ENCODE data around the gene TXNRD2.

The TXNRD2 gene

DNA sequence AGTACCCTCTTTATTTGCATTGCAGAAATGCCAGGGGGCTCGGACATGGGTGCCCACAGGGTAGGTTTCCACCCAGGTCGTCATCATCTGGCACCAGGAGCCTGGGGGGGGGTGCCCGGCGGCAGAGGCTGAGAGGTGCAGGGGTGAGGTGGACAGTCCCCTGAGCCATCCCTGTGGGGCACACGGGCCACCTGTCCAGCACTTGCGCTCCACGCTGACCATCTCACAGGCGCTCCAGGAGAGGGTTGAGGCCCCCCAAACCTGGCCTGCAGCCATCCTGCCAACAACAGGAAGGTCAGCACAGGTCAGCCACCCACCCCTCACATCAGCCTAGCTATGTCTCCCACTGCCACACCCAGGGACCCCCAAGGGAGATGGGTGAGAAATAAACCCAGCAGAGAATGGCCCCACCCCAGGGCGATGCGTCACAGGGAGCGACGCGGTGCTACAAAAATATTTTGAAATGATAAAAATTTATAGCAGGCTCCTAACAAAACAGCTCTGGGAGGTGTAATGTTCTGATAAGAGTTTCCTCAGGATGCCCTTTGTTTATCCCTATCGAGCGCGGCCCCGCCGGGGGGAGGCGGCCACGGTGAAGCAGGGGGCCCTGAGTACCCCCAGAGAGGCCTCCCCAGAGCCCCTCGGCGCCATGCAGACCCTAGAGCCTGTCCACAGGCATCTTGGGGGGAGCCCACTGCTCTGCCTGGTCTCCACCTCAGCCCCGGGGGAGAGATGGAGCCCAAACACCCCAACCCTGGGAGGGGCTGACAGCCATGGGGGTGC, 65.9 kb downstream of the TXNRD2 start:
- no peak for DNase-seq (ENCODE audit: low read depth)

DNA sequence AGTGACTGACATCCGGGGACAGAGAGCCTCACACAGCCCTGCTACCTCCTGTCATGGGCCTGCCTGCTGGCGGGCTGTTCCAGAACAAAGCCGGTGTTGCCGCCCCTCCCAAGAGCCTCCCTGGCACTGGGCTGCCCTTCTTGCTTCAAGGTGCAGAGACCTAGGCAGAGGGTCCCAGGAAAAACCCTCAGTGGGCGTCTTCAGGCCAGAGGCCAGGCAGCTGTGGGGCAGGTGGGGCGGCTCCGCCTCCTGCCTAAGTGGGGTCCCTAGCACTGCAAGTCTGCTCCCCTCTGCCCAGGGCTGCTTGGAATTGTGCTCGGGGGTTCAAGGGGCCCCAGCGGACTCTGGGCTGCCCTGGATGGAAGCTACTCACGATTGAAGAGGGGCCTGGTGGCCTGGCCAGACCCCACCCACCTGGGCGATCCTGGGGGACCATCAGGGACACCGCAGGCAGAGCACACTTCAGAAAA, 66.5 kb downstream of the TXNRD2 start:
- no peak for DNase-seq (ENCODE audit: low read depth)

DNA sequence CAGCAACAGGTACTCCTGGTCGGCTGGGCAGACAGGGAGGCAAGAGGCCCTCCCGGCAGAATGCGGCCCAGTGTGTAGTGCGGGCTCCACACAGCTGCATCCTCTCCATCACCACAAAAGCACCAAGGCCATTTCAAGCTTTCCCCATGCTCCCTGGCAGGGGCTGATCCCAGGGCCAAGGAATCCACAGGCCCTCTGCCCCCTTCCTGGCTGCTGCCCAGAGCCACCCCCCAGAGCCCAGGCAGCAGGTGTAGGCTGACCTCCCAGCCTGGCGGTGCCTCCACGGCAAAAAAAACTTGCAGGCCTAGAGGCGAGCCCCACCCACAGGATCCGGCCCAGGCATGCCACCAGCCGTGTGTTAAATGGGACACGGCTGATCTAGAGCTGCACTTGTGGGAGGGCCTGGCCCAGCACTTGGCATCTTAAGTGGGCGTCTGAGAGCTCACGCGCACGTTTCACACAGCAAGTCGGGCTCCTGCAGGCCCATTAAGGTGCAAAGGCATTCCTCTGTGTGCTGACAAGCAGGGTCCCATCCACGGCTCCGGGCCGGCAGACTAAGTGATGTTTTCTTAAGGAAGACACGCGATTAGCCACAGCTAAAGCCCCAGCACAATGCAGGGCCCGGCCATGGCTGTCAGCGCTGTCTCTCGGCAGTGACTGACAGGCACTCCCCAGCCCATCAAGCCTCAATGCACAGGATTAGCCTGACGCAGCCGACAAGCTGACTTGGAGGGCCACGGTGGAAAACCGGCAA, 67.1 kb downstream of the TXNRD2 start:
- DNase-seq (ENCODE audit: low read depth), result no peak

DNA sequence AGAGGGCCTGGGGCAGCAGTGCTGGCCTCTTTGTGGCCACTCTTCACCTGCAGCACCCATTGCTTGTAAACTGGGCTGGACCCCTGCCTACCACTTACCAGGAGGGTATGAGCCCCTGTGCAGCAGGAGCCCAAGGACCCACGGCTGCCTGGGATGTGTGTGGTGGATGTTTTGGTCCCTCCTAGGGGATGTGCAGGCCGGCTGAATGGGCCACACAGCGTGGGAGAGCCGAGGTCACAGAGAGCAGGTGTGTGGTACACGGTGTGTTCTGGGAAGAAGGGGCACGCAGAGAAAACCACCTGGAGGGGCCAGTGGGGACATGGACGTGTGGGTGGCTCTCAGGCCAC, 67.7 kb downstream of the TXNRD2 start:
- no peak for DNase-seq (ENCODE audit: low read depth)

- DNase-seq (ENCODE audit: low read depth), result no peak
Measured at GRCh38 chr22:19873138-19873959, 68.3 kb downstream of the TXNRD2 start.

- no peak for DNase-seq (ENCODE audit: low read depth)
Measured at GRCh38 chr22:19872779-19873137, 68.9 kb downstream of the TXNRD2 start.

DNA sequence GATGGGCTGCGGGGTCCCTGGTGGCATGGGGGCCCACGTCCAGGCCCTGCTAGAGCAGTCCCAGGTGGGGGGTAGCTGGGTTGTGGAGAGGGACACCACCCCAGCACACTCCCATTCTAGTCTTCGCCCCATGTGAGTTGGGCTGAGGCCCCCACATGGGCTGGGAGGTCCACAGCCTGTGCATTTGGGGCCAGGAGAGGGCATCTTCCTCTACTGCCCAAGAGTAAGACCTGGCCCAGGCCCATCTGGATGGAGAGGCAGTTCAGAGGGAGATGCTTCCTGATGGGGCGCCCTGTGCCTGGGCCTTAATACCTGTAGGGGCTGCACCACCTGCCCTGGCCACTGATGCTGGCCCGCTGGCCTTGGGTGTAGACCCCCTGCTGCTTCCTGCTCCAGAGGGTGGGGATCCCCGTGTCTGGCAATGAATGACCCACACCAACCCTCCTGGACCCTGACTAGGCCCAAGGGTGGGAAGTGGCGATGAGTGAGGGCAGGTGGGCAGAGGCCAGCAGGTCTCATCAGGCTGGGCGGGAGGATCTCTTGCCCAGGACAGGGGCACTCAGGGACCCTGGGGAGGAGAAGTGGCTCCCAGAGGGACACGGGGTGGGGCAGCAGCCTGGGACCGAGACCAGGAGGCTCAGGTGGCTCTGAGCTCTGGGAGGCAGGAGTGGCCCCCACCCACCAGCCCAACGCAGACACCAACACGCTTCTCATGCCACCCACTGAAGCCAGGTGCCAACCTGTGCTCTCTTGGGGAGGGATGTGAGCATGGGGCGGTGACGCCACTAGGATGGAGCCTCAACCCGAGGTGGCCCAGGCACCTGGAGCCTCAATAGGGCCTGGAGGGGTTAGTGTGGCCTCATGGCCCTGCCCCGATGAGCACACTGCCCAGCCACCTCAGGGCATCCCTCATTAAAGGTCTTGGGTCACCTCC, 69.5 kb downstream of the TXNRD2 start:
- DNase-seq (ENCODE audit: low read depth), result no peak

- no peak for DNase-seq (ENCODE audit: low read depth)
Measured at GRCh38 chr22:19871023-19871844, 70.4 kb downstream of the TXNRD2 start.

- no peak for DNase-seq (ENCODE audit: low read depth)
Measured at GRCh38 chr22:19870153-19871022, 71.2 kb downstream of the TXNRD2 start.

DNA sequence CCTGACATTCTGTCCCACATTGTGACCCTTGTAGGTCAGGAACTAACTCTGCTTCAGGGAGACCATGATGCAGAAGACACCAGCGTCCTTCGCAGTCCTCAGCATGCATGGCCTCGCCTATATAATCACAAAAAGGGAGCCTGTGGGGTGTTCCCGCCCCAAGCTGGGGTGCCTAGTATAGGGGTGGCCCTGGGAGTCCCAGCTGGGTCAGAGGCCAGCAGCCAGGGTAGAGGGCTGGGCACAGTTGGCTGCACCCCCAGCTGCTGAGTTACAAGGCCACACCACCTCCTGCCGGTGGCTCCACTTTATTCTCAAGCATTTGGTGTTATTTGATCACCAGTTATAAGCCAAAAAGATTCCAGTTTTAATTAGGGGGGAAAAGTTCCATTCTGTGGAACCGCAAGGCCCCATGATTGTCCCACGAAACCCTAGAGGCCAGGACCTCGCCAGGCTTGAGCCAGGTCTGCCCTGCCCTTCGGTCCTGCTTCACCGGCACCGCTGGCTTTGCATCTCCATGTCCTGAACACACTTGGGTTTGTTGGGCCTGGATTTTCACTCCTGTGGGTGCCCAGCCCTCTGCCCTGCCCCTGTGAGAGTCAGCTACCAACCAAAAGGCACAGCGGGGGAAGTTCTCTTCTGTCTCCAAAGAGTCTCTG, 72.0 kb downstream of the TXNRD2 start:
- DNase-seq (ENCODE audit: low read depth), result no peak

DNA sequence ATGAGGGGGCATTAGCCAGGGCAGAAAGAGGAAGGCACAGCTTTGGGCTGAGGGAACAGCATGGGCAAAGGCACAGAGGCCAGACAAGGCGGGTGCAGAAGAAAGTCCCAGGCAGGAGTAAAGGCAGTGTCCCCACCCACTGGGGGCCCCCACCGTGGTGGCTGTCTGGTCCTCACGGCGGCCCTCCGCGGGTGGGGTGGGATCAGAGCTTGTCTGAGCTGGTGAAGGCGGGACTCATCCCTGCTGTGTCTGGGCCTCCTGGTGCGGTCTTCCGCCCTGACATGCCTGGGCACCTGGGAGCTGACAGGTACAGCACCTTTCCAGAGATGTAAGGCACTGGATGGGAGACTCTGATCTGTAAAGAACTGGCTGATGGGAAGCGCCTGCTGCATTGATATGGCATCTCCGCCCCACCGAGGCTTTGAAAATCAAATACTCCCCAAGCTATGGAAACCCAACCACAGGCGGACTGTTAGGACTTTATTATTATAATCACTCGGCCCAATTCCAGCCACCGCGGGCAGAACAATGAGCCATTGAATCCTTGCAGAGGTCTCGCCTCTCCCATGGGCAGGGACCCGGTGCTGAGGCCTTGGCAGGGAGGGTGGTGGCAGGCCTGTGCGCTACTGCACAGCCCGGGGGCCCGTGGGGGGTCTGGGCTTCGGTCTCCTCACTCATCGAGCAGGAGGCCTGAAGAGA, 72.7 kb downstream of the TXNRD2 start:
- no peak for DNase-seq (ENCODE audit: low read depth)

- no peak for DNase-seq (ENCODE audit: low read depth)
Measured at GRCh38 chr22:19868333-19868732, 73.3 kb downstream of the TXNRD2 start.

DNA sequence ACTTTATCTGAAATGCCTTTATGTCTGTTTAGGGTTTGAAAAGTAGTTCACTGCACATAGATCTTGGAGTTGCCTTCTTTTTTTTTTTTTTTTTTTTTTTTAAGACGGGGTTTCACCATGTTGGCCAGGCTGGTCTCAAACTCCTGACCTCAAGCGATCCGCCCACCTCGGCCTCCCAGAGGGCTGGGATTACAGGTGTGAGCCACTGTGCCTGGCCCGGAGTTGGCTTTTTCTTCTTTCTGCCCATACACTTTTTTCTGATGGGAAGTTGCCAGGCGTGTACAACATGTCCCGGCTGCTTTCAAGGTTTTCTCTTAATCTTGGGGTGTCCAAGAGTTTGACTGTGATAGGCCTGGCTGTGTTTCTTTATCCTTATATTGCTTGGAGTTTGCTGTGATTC, 74.0 kb downstream of the TXNRD2 start:
- DNase-seq (ENCODE audit: low read depth), result no peak

- DNase-seq (ENCODE audit: low read depth), result no peak
Measured at GRCh38 chr22:19866665-19867009, 75.0 kb downstream of the TXNRD2 start.

DNA sequence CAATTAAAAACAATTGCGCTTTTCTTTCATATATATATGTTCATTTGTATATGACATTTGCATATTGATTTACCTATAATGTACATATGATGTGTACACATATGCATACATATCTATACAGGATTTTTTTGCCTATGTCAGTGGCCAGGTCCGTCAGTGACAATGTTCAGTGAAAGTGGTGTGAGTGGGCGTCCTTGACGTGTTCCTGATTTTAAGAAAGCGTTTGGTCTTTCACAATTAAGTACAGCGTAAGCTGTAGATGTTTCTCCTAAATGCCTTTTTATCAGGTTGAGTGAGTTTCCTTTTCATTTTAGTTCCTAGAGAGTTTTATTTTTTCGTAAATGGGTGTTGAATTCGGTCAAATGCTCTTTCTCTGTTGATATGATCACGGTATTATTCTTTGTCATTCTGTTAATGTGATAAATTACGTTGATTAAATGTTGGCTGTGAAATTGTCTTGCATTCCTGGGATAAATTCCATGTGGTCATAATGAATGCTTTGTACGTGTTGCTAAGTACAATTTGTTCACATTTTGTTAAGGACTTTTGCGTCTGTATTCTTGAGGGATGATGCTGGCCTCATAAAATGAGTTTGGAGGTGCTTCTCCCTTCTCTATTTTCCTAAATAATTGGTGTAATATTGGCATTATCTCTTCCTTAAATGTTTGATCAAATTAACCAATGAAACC, 76.3 kb downstream of the TXNRD2 start:
- DNase-seq (ENCODE audit: low read depth), result no peak

- DNase-seq (ENCODE audit: low read depth), result no peak
Measured at GRCh38 chr22:19864538-19865106, 77.0 kb downstream of the TXNRD2 start.

DNA sequence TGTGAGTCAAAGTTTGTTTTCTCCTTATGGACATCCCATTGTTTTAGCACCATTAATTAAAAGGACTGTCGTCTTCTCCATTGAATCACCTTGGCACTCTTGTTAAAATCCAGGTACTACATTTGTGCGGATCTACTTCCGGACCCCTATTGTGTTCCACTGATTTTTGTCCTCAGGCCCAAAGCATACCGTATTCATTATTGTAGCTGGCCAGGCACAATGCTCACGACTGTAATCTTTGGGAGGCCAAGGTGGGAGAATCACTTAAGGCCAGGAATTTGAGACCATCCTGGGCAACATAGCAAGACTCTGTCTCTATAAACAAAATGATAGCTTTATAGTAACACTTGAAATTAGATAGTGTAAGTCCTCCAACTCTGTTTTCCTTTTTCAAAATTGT, 78.0 kb downstream of the TXNRD2 start:
- DNase-seq (ENCODE audit: low read depth), result no peak
